GM12878 (cell line): ENCODE data around the gene STAT5A.

Experiments used
- ETV6 ChIP-seq, 2 experiments: fragments of 450-650 bp in 1 of 2; IDR thresholded peaks in 1 of 2; conservative IDR thresholded peaks in 1 of 2; 2 replicates each; pipeline ENCODE4 v1.6.1; 2014; ENCODE audit warnings: antibody characterized with exemption in 1 of 2, borderline replicate concordance in 1 of 2, low read depth in 1 of 2, mild to moderate bottlenecking in 1 of 2, moderate library complexity in 1 of 2
- EZH2 ChIP-seq: IDR thresholded peaks from 2 replicates; pipeline ENCODE4 v1.6.1; 2012; ENCODE audit warnings: low read depth, mild to moderate bottlenecking, control low read depth, inconsistent platforms, low read length, borderline replicate concordance; ENCODE audit not compliant: control insufficient read depth
- FOS ChIP-seq: IDR thresholded peaks from 3 replicates; pipeline ENCODE4 v1.6.1; 2011; ENCODE audit warnings: borderline replicate concordance; ENCODE audit not compliant: insufficient read length; ENCODE audit errors: extremely low read depth
- HDAC6 ChIP-seq: fragments of 200-600 bp; sonication (generic); IDR thresholded peaks from one replicate; pipeline ENCODE4 v1.8.0; 2017; ENCODE audit warnings: antibody characterized with exemption; ENCODE audit not compliant: unreplicated experiment
- JUNB ChIP-seq: IDR thresholded peaks from 2 replicates; pipeline ENCODE4 v1.6.1; 2016; ENCODE audit warnings: antibody characterized with exemption, mild to moderate bottlenecking
- POLR2A ChIP-seq: IDR thresholded peaks from 2 replicates; pipeline ENCODE4 v1.6.1; 2011; ENCODE audit warnings: low read depth, mild to moderate bottlenecking, low read length
- SMC3 ChIP-seq: IDR thresholded peaks from 2 replicates; pipeline ENCODE4 v1.6.1; 2011; ENCODE audit warnings: low read length, improper control_type of control experiment, borderline replicate concordance
- TBL1XR1 ChIP-seq: IDR thresholded peaks from 2 replicates; pipeline ENCODE4 v1.6.1; 2012; ENCODE audit warnings: low read depth, low read length, improper control_type of control experiment
- TCF7 ChIP-seq: IDR thresholded peaks from 2 replicates; pipeline ENCODE4 v1.6.1; 2014; ENCODE audit warnings: antibody characterized with exemption, borderline replicate concordance
- ZBTB33 ChIP-seq: fragments of 450-650 bp; IDR thresholded peaks from 2 replicates; pipeline ENCODE4 v1.6.1; 2017; ENCODE audit warnings: mild to moderate bottlenecking
- TF ChIP-seq, protein P1 (sequence below): IDR thresholded peaks from 2 replicates; pipeline ENCODE4 v1.6.1; 2012; ENCODE audit warnings: low read depth, low read length, improper control_type of control experiment
- TF ChIP-seq, protein P2 (sequence below): IDR thresholded peaks from 2 replicates; pipeline ENCODE4 v1.6.1; 2011; ENCODE audit warnings: low read depth, mild to moderate bottlenecking, low read length, moderate library complexity, borderline replicate concordance; ENCODE audit errors: extremely low read depth

GRCh38 chr17:42313389-42313772, 25.1 kb downstream of the STAT5A start:
- TF ChIP-seq, protein P1, sequence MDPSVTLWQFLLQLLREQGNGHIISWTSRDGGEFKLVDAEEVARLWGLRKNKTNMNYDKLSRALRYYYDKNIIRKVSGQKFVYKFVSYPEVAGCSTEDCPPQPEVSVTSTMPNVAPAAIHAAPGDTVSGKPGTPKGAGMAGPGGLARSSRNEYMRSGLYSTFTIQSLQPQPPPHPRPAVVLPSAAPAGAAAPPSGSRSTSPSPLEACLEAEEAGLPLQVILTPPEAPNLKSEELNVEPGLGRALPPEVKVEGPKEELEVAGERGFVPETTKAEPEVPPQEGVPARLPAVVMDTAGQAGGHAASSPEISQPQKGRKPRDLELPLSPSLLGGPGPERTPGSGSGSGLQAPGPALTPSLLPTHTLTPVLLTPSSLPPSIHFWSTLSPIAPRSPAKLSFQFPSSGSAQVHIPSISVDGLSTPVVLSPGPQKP, result no peak
- TF ChIP-seq TCF7 (no peak), SMC3 (no peak), TBL1XR1 (no peak), JUNB (no peak), HDAC6 (no peak), FOS (no peak), ETV6 (conservative IDR thresholded peaks at IDR 0.05 in 1 of 2, IDR thresholded peaks at IDR 0.05 in 1 of 2; ENCODE audit: borderline replicate concordance in 1 of 2, low read depth in 1 of 2) (no peak), EZH2 (no peak), ZBTB33 (no peak), POLR2A (no peak)
- TF ChIP-seq, protein P2, sequence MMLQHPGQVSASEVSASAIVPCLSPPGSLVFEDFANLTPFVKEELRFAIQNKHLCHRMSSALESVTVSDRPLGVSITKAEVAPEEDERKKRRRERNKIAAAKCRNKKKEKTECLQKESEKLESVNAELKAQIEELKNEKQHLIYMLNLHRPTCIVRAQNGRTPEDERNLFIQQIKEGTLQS, result no peak
